Endodermal cell (in vitro differentiated cells): ENCODE measurements around the gene TLR7. TPM values are rescaled to one million over a fixed set of nuclear protein-coding genes. Genes with fewer than 3 reads are reported as not detected.

Source experiments
- DNase-seq: peaks from one replicate; pipeline ENCODE4 v3.0.0-alpha.2; 2017
- H3K27ac ChIP-seq: 2 replicates; pipeline ENCODE4 v1.5.1; 2013; ENCODE audit warnings: mild to moderate bottlenecking, low read depth, low read length, moderate library complexity
- H3K27me3 ChIP-seq: 2 replicates; pipeline ENCODE4 v1.6.1; 2013; ENCODE audit warnings: mild to moderate bottlenecking, low read length, moderate library complexity; ENCODE audit not compliant: insufficient read depth, control insufficient read depth, poor library complexity, severe bottlenecking
- H3K36me3 ChIP-seq: 2 replicates; pipeline ENCODE4 v1.7.0; 2013; ENCODE audit warnings: mild to moderate bottlenecking, low read length, moderate library complexity; ENCODE audit not compliant: control insufficient read depth, insufficient read depth
- H3K4me1 ChIP-seq: one replicate; pipeline ENCODE4 v1.7.0; 2013; ENCODE audit warnings: low read length; ENCODE audit not compliant: control insufficient read depth, insufficient read depth
- H3K4me3 ChIP-seq: 2 replicates; pipeline ENCODE4 v1.5.1; 2013; ENCODE audit warnings: mild to moderate bottlenecking, low read length, moderate library complexity
- H3K9ac ChIP-seq: 2 replicates; pipeline ENCODE4 v1.6.1; 2013; ENCODE audit warnings: mild to moderate bottlenecking, low read length, moderate library complexity; ENCODE audit not compliant: poor library complexity, severe bottlenecking; ENCODE audit errors: extremely low read depth
- H3K9me3 ChIP-seq: 2 replicates; pipeline ENCODE4 v1.6.1; 2013; ENCODE audit warnings: mild to moderate bottlenecking, low read length, moderate library complexity; ENCODE audit not compliant: control insufficient read depth
- H3K27ac Mint-ChIP-seq: 2 replicates; pipeline ENCODE4 v1.8.0; 2020; ENCODE audit warnings: mixed read lengths
- H3K27me3 Mint-ChIP-seq: 2 replicates; pipeline ENCODE4 v1.8.0; 2021; ENCODE audit warnings: mild to moderate bottlenecking, mixed read lengths; ENCODE audit not compliant: insufficient read depth
- H3K36me3 Mint-ChIP-seq: 2 replicates; pipeline ENCODE4 v1.8.0; 2020; ENCODE audit warnings: low read depth, mixed read lengths
- H3K4me1 Mint-ChIP-seq: 2 replicates; pipeline ENCODE4 v1.8.0; 2020; ENCODE audit warnings: mixed read lengths
- H3K4me3 Mint-ChIP-seq: 2 replicates; pipeline ENCODE4 v1.8.0; 2020; ENCODE audit warnings: mild to moderate bottlenecking, moderate library complexity, mixed read lengths
- H3K9me3 Mint-ChIP-seq: 2 replicates; pipeline ENCODE4 v1.8.0; 2020; ENCODE audit warnings: mild to moderate bottlenecking, mixed read lengths
- CTCF ChIP-seq: fragments of 200-600 bp; sonication (generic); conservative IDR thresholded peaks from 2 replicates; pipeline ENCODE4 v1.5.0; 2021; ENCODE audit warnings: antibody characterized with exemption, mild to moderate bottlenecking
- WGBS, 2 experiments: methylation state at CpG; one replicate each; pipeline versions ENCODE4 v1.1.5 to v1.1.7; 2013; ENCODE audit warnings: missing lambda C conversion rate in 2 of 2, mixed read lengths in 1 of 2; ENCODE audit not compliant: insufficient coverage in 1 of 2, insufficient read length in 1 of 2; 5-methylcytosine and 5-hydroxymethylcytosine counted together
- total RNA-seq, 2 donors: library from RNA; stranded (reverse); fragmentation: NEBNext Ultra II Directional in 1 of 2; extraction: Animal tissue kit (Norgen Biotek cat#: 25700) in 1 of 2; gene quantifications; 2 replicates in 1 of 2; 3 replicates in 1 of 2; pipeline ENCODE4 v1.2.1, GENCODE V29; 2021

Gene TLR7
- total RNA-seq, 2 donors from 2014 or later, result not detected

DNA sequence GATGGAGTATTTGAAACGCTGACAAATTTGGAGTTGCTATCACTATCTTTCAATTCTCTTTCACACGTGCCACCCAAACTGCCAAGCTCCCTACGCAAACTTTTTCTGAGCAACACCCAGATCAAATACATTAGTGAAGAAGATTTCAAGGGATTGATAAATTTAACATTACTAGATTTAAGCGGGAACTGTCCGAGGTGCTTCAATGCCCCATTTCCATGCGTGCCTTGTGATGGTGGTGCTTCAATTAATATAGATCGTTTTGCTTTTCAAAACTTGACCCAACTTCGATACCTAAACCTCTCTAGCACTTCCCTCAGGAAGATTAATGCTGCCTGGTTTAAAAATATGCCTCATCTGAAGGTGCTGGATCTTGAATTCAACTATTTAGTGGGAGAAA is 52.7 kb downstream of the TLR7 start:
- peaks cover 53% of the 10 kb centered on the region for H3K9me3 Mint-ChIP-seq
- TF ChIP-seq CTCF, result no peak
- H3K36me3 Mint-ChIP-seq, result no peaks in the 10 kb centered on the region
- H3K27ac Mint-ChIP-seq, result no peak overlapping the region
- Histone ChIP-seq H3K9ac (no peak overlapping the region), H3K27me3 (no peaks in the 10 kb centered on the region), H3K4me3 (no peak overlapping the region), H3K36me3 (no peaks in the 10 kb centered on the region), H3K27ac (no peak overlapping the region), H3K9me3 (no peaks in the 10 kb centered on the region), H3K4me1 (no peaks in the 10 kb centered on the region)
- 96 to 100% methylated on average over 3 to 7 of the region's 8 CpGs for WGBS, 2 experiments
- H3K4me1 Mint-ChIP-seq, result no peaks in the 10 kb centered on the region
- DNase-seq, result no peak
- peaks cover 3% of the 10 kb centered on the region for H3K27me3 Mint-ChIP-seq
- no peak overlapping the region for H3K4me3 Mint-ChIP-seq

DNA sequence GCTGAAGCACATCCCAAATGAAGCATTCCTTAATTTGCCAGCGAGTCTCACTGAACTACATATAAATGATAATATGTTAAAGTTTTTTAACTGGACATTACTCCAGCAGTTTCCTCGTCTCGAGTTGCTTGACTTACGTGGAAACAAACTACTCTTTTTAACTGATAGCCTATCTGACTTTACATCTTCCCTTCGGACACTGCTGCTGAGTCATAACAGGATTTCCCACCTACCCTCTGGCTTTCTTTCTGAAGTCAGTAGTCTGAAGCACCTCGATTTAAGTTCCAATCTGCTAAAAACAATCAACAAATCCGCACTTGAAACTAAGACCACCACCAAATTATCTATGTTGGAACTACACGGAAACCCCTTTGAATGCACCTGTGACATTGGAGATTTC is 54.1 kb downstream of the TLR7 start:
- H3K27ac Mint-ChIP-seq, result no peak overlapping the region
- H3K4me1 Mint-ChIP-seq, result no peaks in the 10 kb centered on the region
- Histone ChIP-seq H3K9ac (no peak overlapping the region), H3K4me3 (no peak overlapping the region), H3K27ac (no peak overlapping the region), H3K9me3 (no peaks in the 10 kb centered on the region), H3K4me1 (no peaks in the 10 kb centered on the region), H3K36me3 (no peaks in the 10 kb centered on the region), H3K27me3 (no peaks in the 10 kb centered on the region)
- 83 to 98% methylated on average over 2 to 7 of the region's 8 CpGs for WGBS, 2 experiments
- H3K9me3 Mint-ChIP-seq, result peaks cover 58% of the 10 kb centered on the region
- no peaks in the 10 kb centered on the region for H3K36me3 Mint-ChIP-seq
- no peak overlapping the region for H3K4me3 Mint-ChIP-seq
- no peak for TF ChIP-seq CTCF
- H3K27me3 Mint-ChIP-seq, result peaks cover 3% of the 10 kb centered on the region
- DNase-seq, result no peak

GRCh38 chrX:12921886-12922598 is 55.2 kb downstream of the TLR7 start:
- Histone ChIP-seq H3K9me3 (no peaks in the 10 kb centered on the region), H3K4me1 (no peaks in the 10 kb centered on the region), H3K9ac (no peak overlapping the region), H3K27ac (no peak overlapping the region), H3K4me3 (no peak overlapping the region), H3K36me3 (no peaks in the 10 kb centered on the region), H3K27me3 (no peaks in the 10 kb centered on the region)
- Mint-ChIP-seq H3K9me3 (peaks cover 55% of the 10 kb centered on the region), H3K4me3 (no peak overlapping the region), H3K27ac (no peak overlapping the region), H3K27me3 (peaks cover 3% of the 10 kb centered on the region), H3K4me1 (no peaks in the 10 kb centered on the region), H3K36me3 (no peaks in the 10 kb centered on the region)
- 95 to 100% methylated on average over 2 to 10 of the region's 10 CpGs for WGBS, 2 experiments
- DNase-seq, result no peak
- TF ChIP-seq CTCF, result no peak
